Astrocyte of the cerebellum (primary cell): ENCODE results near the gene POLG2.
"Not testable (repeated sequence)": the region's sequence is repeated elsewhere in the genome, so short reads cannot be mapped to it uniquely, and the experiment has no call there.

Source experiments
- DNase-seq: peaks from one replicate; pipeline ENCODE4 v3.0.0-alpha.2; 2011; ENCODE audit warnings: low read depth
- H3K4me3 ChIP-seq: 2 replicates; pipeline ENCODE4 v1.5.1; 2011; ENCODE audit warnings: mild to moderate bottlenecking, low read depth, low read length, moderate library complexity
- in situ Hi-C: cut with HindIII; loops from 2 replicates; pipeline ENCODE4 v1.10.0; 2017; ENCODE audit warnings: low sequenced_read_pairs
- TF ChIP-seq, protein P1 (sequence below): IDR thresholded peaks from 2 replicates; pipeline ENCODE4 v1.5.1; 2012; ENCODE audit warnings: low read length, low read depth, moderate library complexity, mild to moderate bottlenecking; ENCODE audit errors: missing control alignments

The POLG2 gene

DNA sequence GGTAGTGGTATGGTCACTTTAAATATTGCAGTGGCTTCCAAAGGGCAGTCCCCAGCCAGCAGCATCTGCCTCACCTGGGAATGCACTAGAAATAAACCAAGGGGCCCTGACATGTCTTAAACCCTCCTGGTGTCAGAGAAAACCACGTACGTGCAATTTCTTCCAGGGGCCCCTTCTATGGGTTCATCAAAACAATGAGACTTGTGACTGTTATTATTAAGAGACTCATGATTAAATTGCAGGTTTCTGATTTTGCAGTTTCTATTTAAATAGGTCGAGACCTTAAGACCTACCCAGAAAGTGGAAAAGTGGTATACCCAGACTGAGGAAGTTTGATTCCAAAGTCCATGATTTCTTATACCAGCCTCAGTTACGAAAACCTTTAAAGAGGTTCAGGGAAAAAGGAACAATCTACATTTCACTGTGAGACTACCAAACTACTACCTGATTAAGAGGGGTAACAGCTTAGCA lies 746 bp upstream of the POLG2 start:
- no peak for DNase-seq
- peak overlapping the region; percentile 64 for H3K4me3 ChIP-seq
- in situ Hi-C loops = loop anchor here (10.0 kb wide), 1 partner anchor 193 kb away; no protein-coding TSS in a partner anchor
- TF ChIP-seq, protein P1, sequence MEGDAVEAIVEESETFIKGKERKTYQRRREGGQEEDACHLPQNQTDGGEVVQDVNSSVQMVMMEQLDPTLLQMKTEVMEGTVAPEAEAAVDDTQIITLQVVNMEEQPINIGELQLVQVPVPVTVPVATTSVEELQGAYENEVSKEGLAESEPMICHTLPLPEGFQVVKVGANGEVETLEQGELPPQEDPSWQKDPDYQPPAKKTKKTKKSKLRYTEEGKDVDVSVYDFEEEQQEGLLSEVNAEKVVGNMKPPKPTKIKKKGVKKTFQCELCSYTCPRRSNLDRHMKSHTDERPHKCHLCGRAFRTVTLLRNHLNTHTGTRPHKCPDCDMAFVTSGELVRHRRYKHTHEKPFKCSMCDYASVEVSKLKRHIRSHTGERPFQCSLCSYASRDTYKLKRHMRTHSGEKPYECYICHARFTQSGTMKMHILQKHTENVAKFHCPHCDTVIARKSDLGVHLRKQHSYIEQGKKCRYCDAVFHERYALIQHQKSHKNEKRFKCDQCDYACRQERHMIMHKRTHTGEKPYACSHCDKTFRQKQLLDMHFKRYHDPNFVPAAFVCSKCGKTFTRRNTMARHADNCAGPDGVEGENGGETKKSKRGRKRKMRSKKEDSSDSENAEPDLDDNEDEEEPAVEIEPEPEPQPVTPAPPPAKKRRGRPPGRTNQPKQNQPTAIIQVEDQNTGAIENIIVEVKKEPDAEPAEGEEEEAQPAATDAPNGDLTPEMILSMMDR = no peak

DNA sequence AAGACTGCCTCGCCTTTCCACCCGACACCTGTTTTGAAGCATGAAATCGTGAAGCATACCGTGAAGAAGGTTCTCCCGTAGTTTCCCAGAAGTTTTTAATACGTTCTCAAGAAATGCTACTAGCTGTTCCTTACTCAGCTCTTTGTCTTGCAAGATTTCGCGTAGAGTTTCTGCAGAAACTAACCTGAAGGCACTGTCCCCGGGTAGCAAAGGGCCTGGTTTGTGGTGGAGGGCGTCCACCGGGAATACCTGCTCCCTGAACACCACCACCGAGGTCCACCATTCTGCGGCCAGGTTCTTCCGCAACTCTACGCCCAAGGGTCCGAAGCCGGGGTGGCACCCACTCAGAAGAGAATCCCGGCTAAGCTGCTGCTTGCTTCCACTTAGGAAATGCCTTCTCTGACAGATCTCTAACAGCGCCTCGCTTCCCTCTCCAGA lies 487 bp downstream of the POLG2 start:
- TF ChIP-seq, protein P1 = no peak
- peak overlapping the region; percentile 64 for H3K4me3 ChIP-seq
- in situ Hi-C loops = loop anchor here (10.0 kb wide), 1 partner anchor 192 kb away; no protein-coding TSS in a partner anchor
- DNase-seq = no peak

DNA sequence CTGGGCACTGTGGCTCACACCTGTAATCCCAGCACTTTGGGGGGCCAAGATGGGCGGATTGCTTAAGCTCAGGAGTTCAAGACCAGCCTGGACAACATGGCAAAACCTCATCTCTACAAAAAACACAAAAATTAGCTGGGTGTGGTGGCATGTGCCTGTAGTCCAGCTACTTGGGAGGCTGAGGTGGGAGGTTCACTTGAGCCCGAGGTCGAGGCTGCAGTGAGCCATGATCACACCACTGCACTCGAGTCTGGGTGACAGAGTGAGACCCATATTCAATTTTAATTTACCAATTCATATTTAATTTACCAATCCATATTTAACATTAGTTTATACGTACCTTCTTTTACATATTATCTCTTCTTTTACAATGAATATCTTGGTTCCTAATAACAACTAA lies 1.6 kb downstream of the POLG2 start:
- DNase-seq = not testable (repeated sequence)
- peak overlapping the region; percentile 64 for H3K4me3 ChIP-seq
- in situ Hi-C loops = loop anchor here (10.0 kb wide), 1 partner anchor 190 kb away; no protein-coding TSS in a partner anchor

DNA sequence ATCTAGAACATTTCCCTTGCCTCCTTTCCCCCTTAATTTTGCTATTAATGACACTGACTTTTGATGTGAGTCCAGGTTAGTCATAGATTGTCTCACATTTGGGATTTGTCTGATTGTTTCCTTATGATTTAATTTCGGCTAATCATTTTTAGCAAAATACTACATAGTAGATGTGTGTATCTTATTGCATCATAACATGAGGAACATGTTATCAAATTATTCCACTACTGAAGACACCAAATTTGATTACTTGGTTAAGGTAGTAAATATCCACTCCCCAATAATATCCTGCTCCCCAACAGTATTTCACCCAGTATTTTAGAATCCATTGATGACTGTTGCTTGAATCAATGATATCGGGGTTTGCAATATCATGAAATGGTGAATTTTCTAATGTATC lies 2.7 kb downstream of the POLG2 start:
- H3K4me3 ChIP-seq = no peak overlapping the region
- DNase-seq = no peak
- in situ Hi-C loops = loop anchor here (10.0 kb wide), 1 partner anchor 189 kb away; no protein-coding TSS in a partner anchor
- TF ChIP-seq, protein P1 = no peak

DNA sequence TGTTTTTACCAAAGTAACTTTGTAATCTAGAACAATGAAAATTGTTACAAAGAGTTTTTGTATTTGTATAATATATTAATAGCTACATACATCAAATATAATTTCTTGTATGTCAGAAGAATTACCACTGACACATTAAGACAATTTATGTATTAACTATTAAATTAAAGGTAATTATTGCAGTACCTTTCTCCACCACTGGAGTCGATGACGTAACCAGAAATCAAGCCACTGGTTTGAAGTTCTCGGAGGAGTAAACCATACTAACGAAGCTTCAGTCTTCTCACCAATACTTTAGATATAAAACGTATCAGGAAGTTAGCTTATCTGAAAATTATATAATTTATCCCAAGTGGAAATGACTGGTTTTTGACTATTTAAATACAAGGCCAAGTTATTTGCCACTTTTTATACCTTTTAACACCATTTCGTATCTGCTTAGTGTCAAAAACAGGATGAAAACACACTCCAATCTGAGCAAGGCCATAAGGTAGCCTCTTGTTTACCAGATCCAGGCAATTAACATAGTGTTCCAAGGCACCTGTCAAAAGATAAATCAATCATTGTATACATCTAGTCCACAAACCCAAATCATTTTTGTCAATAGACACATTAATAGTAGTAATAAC lies 4.3 kb downstream of the POLG2 start:
- TF ChIP-seq, protein P1 = peak; percentile 41
- H3K4me3 ChIP-seq = no peak overlapping the region
- in situ Hi-C loops = loop anchor here (10.0 kb wide), 1 partner anchor 188 kb away; no protein-coding TSS in a partner anchor
- DNase-seq = no peak

DNA sequence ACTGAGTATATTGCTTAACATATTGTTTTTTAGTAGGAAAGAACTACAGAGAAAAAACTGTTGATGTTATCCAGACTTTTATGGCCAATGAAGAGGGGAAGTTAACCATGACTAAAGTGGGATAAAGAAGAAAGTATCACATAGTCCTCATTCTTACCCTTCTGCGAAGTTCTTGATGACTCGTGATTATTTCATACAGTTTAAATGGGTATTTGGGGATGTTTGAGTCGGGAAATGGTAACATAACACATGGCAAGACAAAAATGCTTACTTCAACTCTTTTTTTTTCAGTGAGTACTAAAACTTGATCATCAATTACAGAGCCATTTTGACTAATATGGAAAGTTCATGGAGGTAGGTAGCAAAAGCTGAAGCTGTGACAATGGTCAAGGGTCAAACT lies 4.9 kb downstream of the POLG2 start:
- TF ChIP-seq, protein P1 = no peak
- in situ Hi-C loops = loop anchor here (10.0 kb wide), 1 partner anchor 187 kb away; no protein-coding TSS in a partner anchor
- no peak for DNase-seq
- H3K4me3 ChIP-seq = no peak overlapping the region
